ENCODE data around the gene PRPF40A.

DNA sequence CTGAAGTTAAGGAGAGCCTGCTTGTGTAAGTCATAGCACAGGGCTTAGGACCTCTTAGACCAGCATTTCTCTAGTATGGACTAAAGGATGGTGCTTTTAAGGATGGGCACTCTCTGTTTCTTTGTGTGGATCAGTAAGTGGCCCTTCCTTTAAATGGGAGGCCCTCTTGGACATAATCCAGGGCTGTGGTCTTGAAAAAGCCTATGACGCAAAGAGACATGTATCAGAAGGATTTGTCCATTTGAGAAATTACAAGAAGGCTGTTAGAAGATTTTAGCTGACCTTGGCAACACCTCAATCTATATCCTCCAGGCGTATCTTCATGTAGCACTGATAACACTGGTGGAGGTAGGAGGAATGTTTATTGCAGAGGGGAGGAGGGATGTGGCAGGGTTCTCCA lies 79.2 kb downstream of the PRPF40A start:
- TF ChIP-seq CTCF (conservative IDR thresholded peaks at IDR 0.05; ENCODE audit: low read length) (no peak), EZH2phosphoT487 (IDR thresholded peaks at IDR 0.05; ENCODE audit: borderline replicate concordance) (no peak)

Measured in Loucy (cell line).